IMR-90 (cell line): ENCODE measurements around the gene SLC35E2B. TPM values are rescaled to one million over a fixed set of nuclear protein-coding genes. Genes with fewer than 3 reads are reported as not detected.
"Not testable (repeated sequence)": the region's sequence is repeated elsewhere in the genome, so short reads cannot be mapped to it uniquely, and the experiment has no call there.

Source experiments
- ATAC-seq: fragments of 200-7000 bp; cut with Tn5 transposase; 2 replicates; pipeline ENCODE4 v1.9.1; 2020; ENCODE audit warnings: low read depth, mild to moderate bottlenecking, moderate library complexity
- BruUV-seq: library from RNA; stranded (reverse); fragments of 400-500 nt; replicated peaks from 2 replicates; lab custom pipeline; 2021; lab: Mats Ljungman, UMichigan
- CTCF ChIA-PET: fragments of 300-600 bp; formaldehyde crosslinking; extraction: SDS; loops from one replicate; lab custom pipeline; 2021; ENCODE audit warnings: antibody characterized with exemption; lab: Yijun Ruan, JAX
- POLR2A ChIA-PET: fragments of 300-600 bp; sonication (Branson Sonifier 250); formaldehyde crosslinking; loops from one replicate; lab custom pipeline; 2022; ENCODE audit warnings: antibody characterized with exemption; ENCODE audit not compliant: unreplicated experiment; lab: Charles Lee
- DNase-seq: peaks from one replicate; pipeline ENCODE4 v3.0.0; 2013
- H2AFZ ChIP-seq: replicated peaks from 2 replicates; pipeline ENCODE3; 2013; ENCODE audit warnings: low read length, mild to moderate bottlenecking; ENCODE audit not compliant: poor library complexity
- H2AK5ac ChIP-seq: 2 replicates; pipeline ENCODE4 v1.6.1; 2013; ENCODE audit warnings: low read depth, low read length, inconsistent platforms
- H2AK9ac ChIP-seq: replicated peaks from 2 replicates; pipeline ENCODE3; 2013; ENCODE audit warnings: mild to moderate bottlenecking, low read depth, low read length, moderate library complexity; ENCODE audit not compliant: poor library complexity
- H2BK120ac ChIP-seq: 2 replicates; pipeline ENCODE4 v1.6.1; 2013; ENCODE audit warnings: low read depth, low read length, inconsistent platforms
- H2BK15ac ChIP-seq: 3 replicates; pipeline ENCODE4 v1.6.1; 2013; ENCODE audit warnings: low read depth, low read length, inconsistent platforms
- H2BK20ac ChIP-seq: 2 replicates; pipeline ENCODE4 v1.6.1; 2013; ENCODE audit warnings: low read depth, mild to moderate bottlenecking, inconsistent platforms, low read length, moderate library complexity
- H2BK5ac ChIP-seq: 2 replicates; pipeline ENCODE4 v1.6.1; 2013; ENCODE audit warnings: mild to moderate bottlenecking, low read depth, low read length, inconsistent platforms; ENCODE audit not compliant: poor library complexity, severe bottlenecking
- H3K14ac ChIP-seq: replicated peaks from 2 replicates; pipeline ENCODE4 v1.6.1; 2013; ENCODE audit warnings: low read depth, low read length, inconsistent platforms
- H3K18ac ChIP-seq: 2 replicates; pipeline ENCODE4 v1.6.1; 2013; ENCODE audit warnings: low read depth, low read length, control low read depth
- H3K23ac ChIP-seq: 2 replicates; pipeline ENCODE4 v1.6.1; 2013; ENCODE audit warnings: low read depth, low read length, inconsistent platforms
- H3K27ac ChIP-seq: 2 replicates; pipeline ENCODE4 v1.5.1; 2013; ENCODE audit warnings: mild to moderate bottlenecking, control low read depth, low read length; ENCODE audit not compliant: insufficient read depth
- H3K27me3 ChIP-seq: 2 replicates; pipeline ENCODE4 v1.6.1; 2013; ENCODE audit warnings: low read length; ENCODE audit not compliant: control insufficient read depth, insufficient read depth
- H3K36me3 ChIP-seq: 2 replicates; pipeline ENCODE4 v1.6.1; 2013; ENCODE audit warnings: low read length, mixed read lengths; ENCODE audit not compliant: control insufficient read depth, insufficient read depth
- H3K4ac ChIP-seq: 2 replicates; pipeline ENCODE4 v1.6.1; 2013; ENCODE audit warnings: low read depth, low read length, inconsistent platforms
- H3K4me1 ChIP-seq: 2 replicates; pipeline ENCODE4 v1.6.1; 2013; ENCODE audit warnings: low read length, mixed read lengths; ENCODE audit not compliant: control insufficient read depth, insufficient read depth
- H3K4me2 ChIP-seq: 2 replicates; pipeline ENCODE4 v1.6.1; 2013; ENCODE audit warnings: low read depth, mild to moderate bottlenecking, control low read depth, low read length, moderate library complexity
- H3K4me3 ChIP-seq: 2 replicates; pipeline ENCODE4 v1.5.1; 2013; ENCODE audit warnings: low read depth, mild to moderate bottlenecking, control low read depth, low read length, moderate library complexity; ENCODE audit not compliant: insufficient read depth
- H3K56ac ChIP-seq: 2 replicates; pipeline ENCODE4 v1.6.1; 2013; ENCODE audit warnings: low read length, inconsistent platforms; ENCODE audit not compliant: insufficient read depth; ENCODE audit errors: extremely low read depth
- H3K79me1 ChIP-seq, 2 experiments: 2 replicates each; pipeline ENCODE4 v1.6.1; 2013; ENCODE audit warnings: low read length in 2 of 2, inconsistent platforms in 1 of 2, low read depth in 1 of 2
- H3K9ac ChIP-seq: 2 replicates; pipeline ENCODE4 v1.6.1; 2013; ENCODE audit warnings: low read depth, low read length, control low read depth
- H3K9me1 ChIP-seq: 2 replicates; pipeline ENCODE4 v1.6.1; 2013; ENCODE audit warnings: low read length, inconsistent platforms; ENCODE audit not compliant: insufficient read depth
- H3K9me3 ChIP-seq: 2 replicates; pipeline ENCODE4 v1.6.1; 2013; ENCODE audit warnings: low read length; ENCODE audit not compliant: control insufficient read depth, insufficient read depth
- H4K20me1 ChIP-seq: 2 replicates; pipeline ENCODE4 v1.6.1; 2013; ENCODE audit warnings: low read length, inconsistent platforms; ENCODE audit not compliant: insufficient read depth
- H4K5ac ChIP-seq: 2 replicates; pipeline ENCODE4 v1.6.1; 2013; ENCODE audit warnings: mild to moderate bottlenecking, low read depth, low read length, control low read depth
- H4K8ac ChIP-seq, 2 experiments: 2 replicates each; pipeline ENCODE4 v1.6.1; 2013; ENCODE audit warnings: low read depth in 2 of 2, low read length in 2 of 2, control low read depth in 1 of 2, inconsistent platforms in 1 of 2
- H4K91ac ChIP-seq: 2 replicates; pipeline ENCODE4 v1.6.1; 2013; ENCODE audit warnings: low read depth, low read length, inconsistent platforms; ENCODE audit not compliant: insufficient read depth
- CEBPB ChIP-seq: IDR thresholded peaks from 2 replicates; pipeline ENCODE4 v1.6.1; 2012; ENCODE audit warnings: low read depth, low read length, improper control_type of control experiment
- CTCF ChIP-seq: conservative IDR thresholded peaks from 2 replicates; pipeline ENCODE4 v1.5.1; 2012; ENCODE audit warnings: mild to moderate bottlenecking, low read depth, low read length, improper control_type of control experiment
- ELK1 ChIP-seq: fragments of 150-350 bp; IDR thresholded peaks from 2 replicates; pipeline ENCODE4 v1.6.1; 2016; ENCODE audit warnings: low read depth, mild to moderate bottlenecking, low read length, moderate library complexity, borderline replicate concordance
- MAFK ChIP-seq: IDR thresholded peaks from 2 replicates; pipeline ENCODE4 v1.6.1; 2012; ENCODE audit warnings: low read depth, low read length, improper control_type of control experiment
- MXI1 ChIP-seq: IDR thresholded peaks from 2 replicates; pipeline ENCODE4 v1.6.1; 2012; ENCODE audit warnings: low read depth, mild to moderate bottlenecking, low read length, moderate library complexity, borderline replicate concordance
- NFE2L2 ChIP-seq: fragments of 150-350 bp; IDR thresholded peaks from 2 replicates; pipeline ENCODE4 v1.6.1; 2016; ENCODE audit warnings: low read depth, mild to moderate bottlenecking, low read length
- RAD21 ChIP-seq: IDR thresholded peaks from 2 replicates; pipeline ENCODE4 v1.6.1; 2012; ENCODE audit warnings: low read length, improper control_type of control experiment
- WGBS, 2 experiments: methylation state at CpG; one replicate each; pipeline versions ENCODE4 v1.1.5 to v1.1.7; 2013; ENCODE audit warnings: missing lambda C conversion rate in 2 of 2; ENCODE audit not compliant: insufficient read length in 1 of 2; ENCODE audit errors: extremely low coverage in 2 of 2; 5-methylcytosine and 5-hydroxymethylcytosine counted together
- dilution Hi-C: fragments of 300-500 bp; cut with HindIII; formaldehyde crosslinking; loops from one replicate; pipeline ENCODE4 v1.14.3; 2018; ENCODE audit warnings: low sequenced_read_pairs; ENCODE audit not compliant: unreplicated experiment
- in situ Hi-C: fragments of 300-500 bp; cut with MboI; formaldehyde crosslinking; loops from 3 replicates; pipeline ENCODE4 v1.14.3; 2019; ENCODE audit warnings: low sequenced_read_pairs, inconsistent platforms, mixed read lengths
- intact Hi-C: fragments of 100-400 bp; cut with micrococcal nuclease; formaldehyde crosslinking; loops from 2 replicates; pipeline ENCODE4 v1.10.0; 2022
- polyA plus RNA-seq, 3 experiments: library from polyadenylated mRNA; depleted of rRNA; stranded (reverse); fragments of >200 nt; gene quantifications; 2 replicates each; pipeline ENCODE4 v1.2.3, GENCODE V29; 2012; ENCODE audit warnings: low replicate concordance in 1 of 3
- total RNA-seq: library from RNA; depleted of rRNA; stranded (reverse); fragments of >200 nt; gene quantifications from 2 replicates; pipeline ENCODE4 v1.2.3, GENCODE V29; 2012

The SLC35E2B gene
- total and polyA plus RNA-seq, 2 of the 4 experiments (the other 2 are of a cell fraction), result 14.9 to 30.2 TPM

GRCh38 chr1:1730870-1731269 is 38.3 kb upstream of the SLC35E2B start:
- dilution Hi-C loops, result no loop called here
- Histone ChIP-seq H2BK15ac (no peak overlapping the region), H3K4me1 (peaks cover 5% of the 10 kb centered on the region), H2BK120ac (no peak overlapping the region), H4K5ac (no peak overlapping the region), H2BK5ac (no peak overlapping the region), H4K91ac (no peak overlapping the region), H4K20me1 (peaks cover 3% of the 10 kb centered on the region; the same call in 1 of the 2 replicates), H3K27ac (no peak overlapping the region), H3K9ac (no peak overlapping the region), H3K23ac (no peak overlapping the region), H3K9me1 (no peaks in the 10 kb centered on the region), H3K4ac (no peak overlapping the region), H3K18ac (no peak overlapping the region), H2BK20ac (no peak overlapping the region), H3K14ac (no peak overlapping the region), H3K4me3 (no peak overlapping the region), H3K27me3 (no peaks in the 10 kb centered on the region), H3K56ac (no peak overlapping the region), H2AK9ac (no peak overlapping the region), H3K36me3 (peaks cover 23% of the 10 kb centered on the region), H4K8ac (no peak overlapping the region), H3K79me1 (no peaks in the 10 kb centered on the region), H3K9me3 (no peaks in the 10 kb centered on the region), H3K4me2 (no peak overlapping the region), H2AFZ (no peak overlapping the region), H2AK5ac (no peak overlapping the region)
- no peak for TF ChIP-seq ELK1
- no peak for TF ChIP-seq CEBPB
- TF ChIP-seq RAD21, result no peak
- TF ChIP-seq MXI1, result no peak
- TF ChIP-seq MAFK, result no peak
- TF ChIP-seq NFE2L2, result no peak
- TF ChIP-seq CTCF, result no peak
- in situ Hi-C loops, result no loop called here
- DNase-seq (no peak), ATAC-seq (no peak)
- WGBS, 2 experiments, result 100% methylated on average over 2 of the region's 17 CpGs; no CpG with 5 or more reads in 1 of the 2 experiments
- no TSS peak for BruUV-seq
- intact Hi-C loops, result no loop called here
- CTCF ChIA-PET, result no interaction called here
- POLR2A ChIA-PET, result no interaction called here

GRCh38 chr1:1730230-1730629 is 37.6 kb upstream of the SLC35E2B start:
- not testable (repeated sequence) for H3K9me3 ChIP-seq

More at GRCh38 chr1:1730230-1730629, 37.6 kb upstream of the SLC35E2B start:
- ATAC-seq, H4K5ac ChIP-seq, POLR2A ChIA-PET, CTCF ChIA-PET, H4K20me1 ChIP-seq, H3K4ac ChIP-seq, H2BK20ac ChIP-seq, H2AK9ac ChIP-seq, dilution Hi-C loops, H2BK5ac ChIP-seq, H3K18ac ChIP-seq, H2AFZ ChIP-seq, H3K27me3 ChIP-seq, H4K8ac ChIP-seq, H4K91ac ChIP-seq, H3K4me3 ChIP-seq, intact Hi-C loops, H2AK5ac ChIP-seq, H3K9me1 ChIP-seq, H2BK15ac ChIP-seq, in situ Hi-C loops, H3K23ac ChIP-seq, H3K4me1 ChIP-seq, BruUV-seq, H3K27ac ChIP-seq, H2BK120ac ChIP-seq, H3K56ac ChIP-seq, H3K79me1 ChIP-seq, H3K4me2 ChIP-seq, DNase-seq, H3K9ac ChIP-seq, H3K14ac ChIP-seq: not testable (repeated sequence)
- no CpG with 5 or more reads among the region's 13 CpGs for WGBS, 2 experiments
- peaks cover 23% of the 10 kb centered on the region for H3K36me3 ChIP-seq
